Measurements from ENCODE around the gene MARCHF3.

DNA sequence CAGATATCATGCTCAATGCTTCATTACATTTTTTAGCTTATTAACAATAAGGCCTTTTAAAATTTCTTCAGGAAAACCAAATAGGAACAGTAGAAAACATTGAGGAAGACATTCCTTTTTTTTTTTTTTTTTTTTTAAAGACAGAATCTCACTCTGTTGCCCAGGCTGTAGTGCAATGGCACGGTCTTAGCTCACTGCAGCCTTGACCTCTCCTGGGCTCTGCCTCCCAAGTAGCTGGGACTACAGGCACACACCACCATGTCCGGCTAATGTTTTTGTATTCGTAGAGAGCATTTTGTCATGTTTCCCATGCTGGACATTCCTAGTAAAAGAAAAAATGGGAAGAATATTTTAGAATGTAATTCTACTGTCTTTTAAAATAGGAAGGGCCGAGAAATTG, 193.1 kb downstream of the MARCHF3 start:
- TF ChIP-seq, protein P1, sequence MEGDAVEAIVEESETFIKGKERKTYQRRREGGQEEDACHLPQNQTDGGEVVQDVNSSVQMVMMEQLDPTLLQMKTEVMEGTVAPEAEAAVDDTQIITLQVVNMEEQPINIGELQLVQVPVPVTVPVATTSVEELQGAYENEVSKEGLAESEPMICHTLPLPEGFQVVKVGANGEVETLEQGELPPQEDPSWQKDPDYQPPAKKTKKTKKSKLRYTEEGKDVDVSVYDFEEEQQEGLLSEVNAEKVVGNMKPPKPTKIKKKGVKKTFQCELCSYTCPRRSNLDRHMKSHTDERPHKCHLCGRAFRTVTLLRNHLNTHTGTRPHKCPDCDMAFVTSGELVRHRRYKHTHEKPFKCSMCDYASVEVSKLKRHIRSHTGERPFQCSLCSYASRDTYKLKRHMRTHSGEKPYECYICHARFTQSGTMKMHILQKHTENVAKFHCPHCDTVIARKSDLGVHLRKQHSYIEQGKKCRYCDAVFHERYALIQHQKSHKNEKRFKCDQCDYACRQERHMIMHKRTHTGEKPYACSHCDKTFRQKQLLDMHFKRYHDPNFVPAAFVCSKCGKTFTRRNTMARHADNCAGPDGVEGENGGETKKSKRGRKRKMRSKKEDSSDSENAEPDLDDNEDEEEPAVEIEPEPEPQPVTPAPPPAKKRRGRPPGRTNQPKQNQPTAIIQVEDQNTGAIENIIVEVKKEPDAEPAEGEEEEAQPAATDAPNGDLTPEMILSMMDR (IDR thresholded peaks at IDR 0.05; ENCODE audit: low read length): no peak
- no peak for TF ChIP-seq EZH2 (optimal IDR thresholded peaks at IDR 0.05; ENCODE audit: low read depth, low read length)
- TF ChIP-seq EZH2phosphoT487 (IDR thresholded peaks at IDR 0.05; ENCODE audit: low read length): no peak

All from MM.1S (cell line).